ENCODE measurements around the gene GIMAP2. TPM values are rescaled to one million over a fixed set of nuclear protein-coding genes. Genes with fewer than 3 reads are reported as not detected.

GIMAP2 gene
- polyA plus RNA-seq, 1 experiment: 0.10 TPM

GRCh38 chr7:150686030-150686631, 625 bp downstream of the GIMAP2 start:
- no peaks in the 10 kb centered on the region for H3K27me3 ChIP-seq (ENCODE audit: control insufficient read depth, insufficient read depth, low read length)
- TF ChIP-seq CTCF (IDR thresholded peaks at IDR 0.05; ENCODE audit: low read depth, low read length): no peak
- no peak overlapping the region; the same call in 1 of the 2 replicates for H3K4me3 ChIP-seq (ENCODE audit: low read depth, low read length)
- H3K27ac ChIP-seq (ENCODE audit: low read depth, low read length): no peak overlapping the region
- peaks cover 12% of the 10 kb centered on the region for H3K9me3 ChIP-seq (ENCODE audit: control insufficient read depth, insufficient read depth, low read length)
- CTCF ChIA-PET: no interaction called here
- POLR2A ChIA-PET: no interaction called here
- no peak for DNase-seq (ENCODE audit: low read depth, low spot score)

GRCh38 chr7:150688630-150689029, 3.1 kb downstream of the GIMAP2 start:
- TF ChIP-seq CTCF (IDR thresholded peaks at IDR 0.05; ENCODE audit: low read depth, low read length): no peak
- Histone ChIP-seq H3K27ac (ENCODE audit: low read depth, low read length) (no peak overlapping the region), H3K27me3 (ENCODE audit: control insufficient read depth, insufficient read depth, low read length) (no peaks in the 10 kb centered on the region), H3K4me3 (ENCODE audit: low read depth, low read length) (no peak overlapping the region), H3K9me3 (ENCODE audit: control insufficient read depth, insufficient read depth, low read length) (peaks cover 22% of the 10 kb centered on the region)
- no peak for DNase-seq (ENCODE audit: low read depth, low spot score)
- POLR2A ChIA-PET: no interaction called here
- CTCF ChIA-PET: no interaction called here

- ChIA-PET CTCF (no interaction called here), POLR2A (no interaction called here)
- Histone ChIP-seq H3K4me3 (ENCODE audit: low read depth, low read length) (no peak overlapping the region), H3K9me3 (ENCODE audit: control insufficient read depth, insufficient read depth, low read length) (peaks cover 10% of the 10 kb centered on the region), H3K27ac (ENCODE audit: low read depth, low read length) (no peak overlapping the region), H3K27me3 (ENCODE audit: control insufficient read depth, insufficient read depth, low read length) (no peaks in the 10 kb centered on the region)
- no peak for DNase-seq (ENCODE audit: low read depth, low spot score)
- TF ChIP-seq CTCF (IDR thresholded peaks at IDR 0.05; ENCODE audit: low read depth, low read length): no peak
Measured at GRCh38 chr7:150695654-150696053, 10.1 kb downstream of the GIMAP2 start.

- TF ChIP-seq CTCF (IDR thresholded peaks at IDR 0.05; ENCODE audit: low read depth, low read length): no peak
- Histone ChIP-seq H3K9me3 (ENCODE audit: control insufficient read depth, insufficient read depth, low read length) (no peaks in the 10 kb centered on the region; the same call in 1 of the 2 replicates), H3K27me3 (ENCODE audit: control insufficient read depth, insufficient read depth, low read length) (no peaks in the 10 kb centered on the region), H3K27ac (ENCODE audit: low read depth, low read length) (no peak overlapping the region), H3K4me3 (ENCODE audit: low read depth, low read length) (no peak overlapping the region)
- POLR2A ChIA-PET: no interaction called here
- CTCF ChIA-PET: no interaction called here
- DNase-seq (ENCODE audit: low read depth, low spot score): no peak
Measured at GRCh38 chr7:150703209-150703608, 17.7 kb downstream of the GIMAP2 start.

- no peaks in the 10 kb centered on the region for H3K27me3 ChIP-seq (ENCODE audit: control insufficient read depth, insufficient read depth, low read length)
- no peak for DNase-seq (ENCODE audit: low read depth, low spot score)
- no peak overlapping the region for H3K27ac ChIP-seq (ENCODE audit: low read depth, low read length)
- CTCF ChIA-PET: no interaction called here
- POLR2A ChIA-PET: no interaction called here
- TF ChIP-seq CTCF (IDR thresholded peaks at IDR 0.05; ENCODE audit: low read depth, low read length): no peak
- H3K9me3 ChIP-seq (ENCODE audit: control insufficient read depth, insufficient read depth, low read length): peaks cover 5% of the 10 kb centered on the region
- no peak overlapping the region for H3K4me3 ChIP-seq (ENCODE audit: low read depth, low read length)
Measured at GRCh38 chr7:150715293-150715692, 29.8 kb downstream of the GIMAP2 start.

Measured in AG04450 (cell line).